NCI-H345 treated with DMSO at 0.1 percent for 48 hours (cell line): Measurements from ENCODE around the gene TBC1D10B.

ENCODE experiments used
- DNase-seq: peaks from one replicate; lab custom pipeline; 2025; ENCODE audit not compliant: unreplicated experiment; lab: John Stamatoyannopoulos, UW

TBC1D10B gene

DNA sequence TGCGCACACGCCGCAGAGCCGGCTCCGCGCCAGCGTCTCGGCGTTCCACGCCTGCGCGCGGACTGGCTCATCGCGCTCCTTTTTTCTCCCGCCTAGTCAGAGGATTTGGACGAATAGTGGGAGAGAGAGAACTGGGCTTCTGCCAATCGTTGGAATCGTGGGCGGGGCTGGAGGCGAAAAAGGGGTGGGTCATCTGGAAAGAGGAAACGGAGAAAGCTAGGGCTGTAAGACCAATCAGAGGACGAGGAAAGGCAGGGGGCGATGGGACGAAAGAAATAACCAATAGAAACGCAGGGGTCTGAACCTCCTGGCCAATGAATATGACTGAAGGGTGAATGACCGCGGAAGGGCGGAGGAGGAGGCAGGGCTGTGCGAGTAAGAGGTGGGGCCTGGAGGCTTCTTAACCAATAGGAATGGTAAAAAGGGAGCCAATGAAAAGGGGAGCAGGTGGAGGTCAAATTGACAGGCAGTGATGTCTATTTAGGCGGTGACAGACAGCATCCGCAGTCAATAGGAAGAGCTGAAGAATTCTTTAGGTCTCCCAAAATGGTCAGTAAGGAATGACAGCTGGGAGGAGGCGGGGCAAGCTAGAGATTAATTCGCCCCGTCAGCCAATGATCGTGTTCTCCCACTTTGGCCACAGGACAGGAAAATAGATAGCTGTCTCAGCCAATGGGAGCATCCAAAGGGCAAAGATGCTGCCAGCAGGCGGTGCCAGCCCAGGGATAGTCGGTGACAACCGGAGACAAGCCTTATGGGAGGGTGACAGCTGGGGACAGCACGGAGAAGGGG lies at the start of gene TBC1D10B:
TBC1D10B (minus strand) TSS at position 39 of the 792 bp plus-strand sequence. CDS start 311 bp downstream, outside the sequence.
- peak; percentile 100 for DNase-seq

DNA sequence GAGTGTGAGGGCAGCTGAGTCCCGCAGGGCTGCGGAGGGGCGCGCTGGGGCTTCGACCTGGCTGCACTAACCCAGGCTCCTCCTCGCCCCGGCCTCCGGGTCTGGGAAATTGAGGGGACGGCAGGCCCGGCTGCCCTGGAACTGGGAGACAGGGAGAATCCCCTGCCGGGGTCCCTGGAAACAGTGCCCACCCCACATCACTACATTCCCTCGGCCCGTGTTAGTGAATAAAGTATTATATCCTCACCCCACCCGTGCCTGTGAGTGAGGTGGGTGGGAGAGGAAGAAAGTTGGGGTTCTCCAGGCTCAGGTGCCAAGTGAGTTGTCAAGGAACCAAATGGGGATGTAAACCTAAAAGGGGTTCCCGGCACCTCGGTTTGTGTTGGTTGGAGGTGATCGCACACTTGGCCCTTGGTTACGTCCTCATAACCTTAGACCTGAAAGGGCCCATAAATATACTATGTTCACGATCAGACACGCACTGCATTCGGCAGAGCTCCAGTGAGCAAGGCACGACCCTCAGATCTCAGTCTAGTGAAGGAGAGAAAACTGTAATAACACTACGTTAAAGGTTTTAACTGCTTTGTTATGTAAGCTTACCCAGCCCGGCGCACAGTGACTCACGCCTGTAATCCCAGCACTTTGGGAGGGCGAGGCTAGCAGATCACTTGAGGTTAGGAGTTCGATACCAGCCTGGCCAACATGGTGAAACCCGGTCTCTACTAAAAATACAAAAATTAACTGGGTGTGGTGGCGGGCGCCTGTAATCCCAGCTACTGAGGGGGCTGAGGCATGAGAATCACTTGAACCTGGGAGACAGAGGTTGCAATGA lies 48.3 kb upstream of the TBC1D10B start:
- DNase-seq: no peak

DNA sequence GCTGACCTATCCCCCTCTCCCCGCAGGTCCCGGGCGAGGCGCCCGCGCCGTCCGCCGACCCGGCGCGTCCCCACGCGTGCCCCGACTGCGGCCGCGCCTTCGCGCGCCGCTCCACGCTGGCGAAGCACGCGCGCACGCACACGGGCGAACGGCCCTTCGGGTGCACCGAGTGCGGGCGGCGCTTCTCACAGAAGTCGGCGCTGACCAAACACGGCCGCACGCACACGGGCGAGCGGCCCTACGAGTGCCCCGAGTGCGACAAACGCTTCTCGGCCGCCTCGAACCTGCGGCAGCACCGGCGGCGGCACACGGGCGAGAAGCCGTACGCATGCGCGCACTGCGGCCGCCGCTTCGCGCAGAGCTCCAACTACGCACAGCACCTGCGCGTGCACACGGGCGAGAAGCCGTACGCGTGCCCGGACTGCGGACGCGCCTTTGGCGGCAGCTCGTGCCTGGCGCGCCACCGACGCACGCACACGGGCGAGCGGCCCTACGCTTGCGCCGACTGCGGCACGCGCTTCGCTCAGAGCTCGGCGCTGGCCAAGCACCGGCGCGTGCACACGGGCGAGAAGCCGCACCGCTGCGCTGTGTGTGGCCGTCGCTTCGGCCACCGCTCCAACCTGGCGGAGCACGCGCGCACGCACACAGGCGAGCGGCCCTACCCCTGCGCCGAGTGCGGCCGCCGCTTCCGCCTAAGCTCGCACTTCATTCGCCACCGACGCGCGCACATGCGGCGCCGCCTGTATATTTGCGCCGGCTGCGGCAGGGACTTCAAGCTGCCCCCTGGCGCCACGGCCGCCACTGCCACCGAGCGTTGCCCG lies 47.4 kb upstream of the TBC1D10B start:
- DNase-seq: peak; percentile 93

DNA sequence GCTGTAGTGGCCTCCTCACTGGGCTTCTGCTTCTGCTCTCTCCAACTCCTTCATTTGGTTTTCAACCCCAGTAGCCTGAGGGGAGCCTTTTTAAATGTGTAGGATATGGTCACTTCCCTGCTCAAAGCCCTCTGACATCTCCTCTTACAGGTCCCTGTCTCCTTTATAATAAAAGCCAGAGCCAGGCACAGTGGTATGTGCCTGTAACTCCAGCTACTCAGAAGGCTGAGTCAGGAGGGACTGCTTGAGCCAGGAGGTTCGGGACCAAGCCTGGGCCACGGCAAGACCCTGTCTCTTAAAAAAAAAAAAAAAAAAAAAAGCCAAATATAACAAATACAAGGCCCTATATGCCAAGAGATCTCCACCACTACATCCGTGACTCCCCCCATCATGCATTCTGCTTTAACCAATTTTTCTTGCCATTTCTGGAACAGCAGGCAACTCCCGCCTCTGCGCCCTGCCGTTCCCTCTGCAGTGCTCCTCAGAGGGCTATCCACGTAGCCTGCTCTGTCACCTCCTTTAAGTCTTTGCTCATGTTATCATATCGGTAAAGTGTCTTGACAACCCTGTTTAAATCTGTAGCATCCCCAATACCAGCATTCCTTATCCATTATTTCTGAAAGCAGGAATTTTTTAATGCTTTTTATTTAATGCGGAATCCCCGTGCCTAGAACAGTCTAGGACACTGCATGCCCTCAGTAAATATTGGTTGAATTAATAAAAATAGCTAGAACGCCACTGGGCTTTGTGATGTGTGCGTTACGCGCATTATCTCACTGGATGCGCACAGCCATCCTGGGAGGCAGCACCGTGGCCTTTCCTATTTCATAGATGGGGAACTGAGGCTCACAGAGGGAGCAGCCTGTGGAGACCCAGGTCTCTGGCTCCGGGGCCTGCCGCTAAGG lies 46.6 kb upstream of the TBC1D10B start:
- DNase-seq: no peak

- DNase-seq: no peak
These were observed 45.8 kb upstream of the TBC1D10B start for GRCh38 chr16:30416047-30416603.

GRCh38 chr16:30414159-30414558 lies 43.9 kb upstream of the TBC1D10B start:
- DNase-seq: no peak

DNA sequence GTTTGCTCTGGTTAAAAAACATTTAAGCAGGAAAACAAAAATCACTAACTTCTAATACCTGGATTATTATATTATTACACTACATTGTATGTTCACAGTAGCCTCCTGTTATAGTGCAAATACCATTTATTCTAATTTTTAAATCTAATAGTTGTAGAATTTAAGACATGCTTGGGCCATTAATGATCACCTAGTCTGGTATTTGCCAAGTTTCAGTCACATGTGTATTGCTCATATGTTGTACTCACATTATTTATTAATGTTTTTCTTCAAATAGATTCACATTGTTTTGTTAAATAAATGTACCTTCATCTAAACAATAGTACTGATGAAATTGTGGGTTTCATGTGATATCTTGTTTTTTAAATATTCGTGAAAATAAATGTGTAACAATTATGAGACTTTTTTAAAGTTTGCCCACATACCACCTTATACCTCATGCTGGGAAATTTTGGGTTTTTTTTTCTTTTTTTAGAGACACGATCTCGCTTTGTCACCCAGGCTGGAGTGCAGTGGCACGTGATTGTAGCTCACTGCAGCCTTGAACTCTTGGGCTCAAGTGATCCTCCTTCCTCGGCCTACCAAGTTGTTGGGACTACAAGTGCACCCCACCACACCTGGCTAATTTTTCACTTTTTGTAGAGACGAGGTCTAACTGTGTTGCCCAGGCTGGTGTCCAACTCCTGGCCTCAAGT lies 43.0 kb upstream of the TBC1D10B start:
- DNase-seq: no peak

DNA sequence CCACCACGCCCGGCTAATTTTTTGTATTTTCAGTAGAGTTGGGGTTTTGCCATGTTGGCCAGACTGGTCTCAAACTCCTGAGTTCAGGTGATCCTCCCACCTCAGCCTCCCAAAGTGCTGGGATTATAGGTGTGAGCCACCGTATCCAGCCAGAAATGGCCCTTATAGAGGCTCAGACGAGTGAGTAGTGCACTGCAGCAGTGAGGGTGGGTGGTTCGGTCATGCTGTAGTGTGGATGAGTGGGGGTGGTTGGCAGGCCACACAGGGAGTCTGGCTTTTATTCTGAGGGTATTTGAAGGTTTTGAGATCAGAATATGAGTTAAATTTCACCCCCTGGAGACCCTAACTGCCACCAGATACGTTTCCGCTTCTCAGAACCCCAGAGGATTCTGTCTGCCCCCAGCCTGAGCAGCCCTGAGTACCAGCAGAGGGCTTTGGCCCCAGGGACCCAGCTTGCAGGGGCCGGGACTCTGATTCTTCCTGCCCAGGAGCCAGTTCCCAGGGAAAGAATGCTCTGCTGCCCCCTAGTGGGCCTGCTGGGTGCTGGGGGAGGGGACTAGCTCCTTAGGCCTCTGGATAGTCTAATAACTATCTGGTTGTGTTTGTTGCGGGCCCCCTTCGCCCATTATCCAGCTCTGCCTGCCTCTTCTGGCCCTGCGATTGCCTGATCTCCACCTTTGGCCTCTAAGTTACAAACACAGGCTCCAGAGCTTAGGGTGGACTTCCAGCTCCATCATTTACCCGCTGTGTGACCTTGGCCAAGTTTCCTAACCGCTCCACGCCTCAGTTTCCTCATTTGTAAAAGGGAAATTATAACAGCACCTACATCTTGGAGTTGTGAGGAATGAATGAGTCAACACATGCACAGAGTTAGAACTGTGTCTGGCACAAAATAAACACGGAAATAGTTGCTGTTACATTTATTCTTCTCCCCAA lies 39.1 kb upstream of the TBC1D10B start:
- peak; percentile 90 for DNase-seq

DNA sequence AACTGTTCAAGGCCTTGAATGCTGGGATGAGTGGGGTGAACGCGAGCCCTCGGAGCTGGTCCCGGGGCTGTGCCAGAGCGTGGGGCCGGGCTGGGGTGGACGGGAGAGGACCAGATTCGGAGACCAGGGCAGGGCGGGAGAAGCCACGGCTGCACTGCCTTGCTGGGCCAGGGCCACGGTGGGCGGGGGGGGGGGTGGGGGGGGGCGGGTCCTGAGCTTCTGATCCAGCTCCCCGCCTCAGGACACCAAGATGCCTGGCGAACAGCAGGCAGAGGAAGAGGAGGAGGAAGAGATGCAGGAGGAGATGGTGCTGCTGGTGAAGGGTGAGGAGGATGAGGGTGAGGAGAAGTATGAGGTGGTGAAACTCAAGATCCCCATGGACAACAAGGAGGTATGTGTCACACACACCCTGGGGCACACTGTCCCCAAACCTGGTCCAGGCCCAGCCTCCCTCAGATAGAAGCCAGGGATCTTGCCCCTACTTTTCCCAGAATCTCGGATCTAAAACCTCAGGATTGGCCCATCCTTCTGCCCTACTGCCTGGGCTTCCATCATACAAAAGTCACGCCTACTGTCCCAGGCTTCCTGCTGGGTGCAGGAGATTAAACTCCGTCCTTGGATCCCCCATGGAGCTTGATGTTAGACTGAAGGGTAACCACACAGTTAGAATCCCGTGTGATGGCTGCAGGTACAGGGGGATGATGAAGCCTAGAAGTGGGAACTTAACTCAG lies 37.7 kb upstream of the TBC1D10B start:
- no peak for DNase-seq

- DNase-seq: peak; percentile 96
These were observed 37.0 kb upstream of the TBC1D10B start, which contains the start of gene ZNF771 for GRCh38 chr16:30407102-30407803. TSS of gene ZNF771 (plus strand) at chr16:30407606. CDS start at chr16:30408054, 448 bp downstream.

GRCh38 chr16:30406795-30407101 lies 36.5 kb upstream of the TBC1D10B start:
- DNase-seq: no peak

DNA sequence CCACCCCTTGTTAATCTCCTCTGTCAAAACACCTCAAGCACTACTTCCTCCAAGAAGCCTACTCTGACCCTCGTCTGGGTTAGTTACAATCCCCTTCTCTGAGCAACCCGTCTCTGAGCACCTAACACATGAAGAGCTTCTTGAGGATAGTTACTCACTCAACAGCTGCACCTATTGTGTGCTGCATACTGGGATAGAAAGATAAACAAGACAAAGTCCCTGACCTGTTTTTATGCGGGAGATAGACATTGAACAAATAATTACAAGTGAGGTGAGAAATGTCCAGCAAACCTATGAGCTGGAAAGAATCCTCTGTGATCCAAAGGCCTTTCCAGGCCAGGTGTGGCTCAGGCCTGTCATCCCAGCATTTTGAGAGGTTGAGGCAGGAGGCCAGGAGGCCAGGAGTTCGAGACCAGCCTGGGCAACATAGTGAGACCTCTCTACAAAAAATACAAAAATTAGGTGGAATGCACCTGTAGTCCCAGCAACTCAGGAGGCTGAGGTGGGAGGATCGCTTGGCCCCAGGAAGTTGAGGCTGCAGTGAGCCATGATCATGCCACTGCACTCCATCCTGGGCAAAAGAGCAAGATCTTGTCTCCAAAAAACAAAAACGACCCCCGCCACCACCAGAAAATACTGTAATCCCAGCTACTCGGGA lies 31.6 kb upstream of the TBC1D10B start:
- no peak for DNase-seq

- peak; percentile 53 for DNase-seq
These were observed 29.3 kb upstream of the TBC1D10B start for GRCh38 chr16:30399435-30400186.

GRCh38 chr16:30398661-30399434 lies 28.6 kb upstream of the TBC1D10B start:
- DNase-seq: no peak
